ENCODE measurements around the gene NEURL2.
"Not testable (repeated sequence)": the region's sequence is repeated elsewhere in the genome, so short reads cannot be mapped to it uniquely, and the experiment has no call there.

Gene NEURL2

DNA sequence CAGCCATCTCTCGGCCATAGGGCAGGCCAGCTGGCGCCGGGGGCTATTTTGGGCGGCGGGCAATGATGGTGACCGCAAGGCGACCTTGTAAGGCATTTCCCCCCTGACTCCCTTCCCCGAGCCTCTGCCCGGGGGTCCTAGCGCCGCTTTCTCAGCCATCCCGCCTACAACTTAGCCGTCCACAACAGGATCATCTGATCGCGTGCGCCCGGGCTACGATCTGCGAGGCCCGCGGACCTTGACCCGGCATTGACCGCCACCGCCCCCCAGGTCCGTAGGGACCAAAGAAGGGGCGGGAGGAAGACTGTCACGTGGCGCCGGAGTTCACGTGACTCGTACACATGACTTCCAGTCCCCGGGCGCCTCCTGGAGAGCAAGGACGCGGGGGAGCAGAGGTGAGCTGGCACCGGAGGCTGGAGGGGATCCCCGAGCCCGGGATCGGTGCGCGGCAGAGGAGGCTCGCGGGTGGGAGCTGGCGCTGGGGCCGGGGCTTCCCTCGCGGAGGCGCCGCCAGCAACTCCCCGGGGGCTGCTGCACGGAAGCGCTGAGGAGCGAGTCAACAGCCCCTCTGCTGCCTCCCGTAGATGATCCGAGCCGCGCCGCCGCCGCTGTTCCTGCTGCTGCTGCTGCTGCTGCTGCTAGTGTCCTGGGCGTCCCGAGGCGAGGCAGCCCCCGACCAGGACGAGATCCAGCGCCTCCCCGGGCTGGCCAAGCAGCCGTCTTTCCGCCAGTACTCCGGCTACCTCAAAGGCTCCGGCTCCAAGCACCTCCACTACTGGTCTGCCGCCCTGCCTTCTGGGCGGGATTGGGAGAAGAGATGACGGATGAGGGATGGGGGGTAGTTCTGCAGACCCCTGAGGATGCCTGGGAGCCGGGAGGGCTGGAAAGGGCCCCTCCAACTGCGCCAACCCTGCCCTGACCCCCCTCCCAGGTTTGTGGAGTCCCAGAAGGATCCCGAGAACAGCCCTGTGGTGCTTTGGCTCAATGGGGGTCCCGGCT is at the start of gene NEURL2, which contains the start of gene CTSA:
TSS of gene NEURL2 (minus strand) at position 224 of the 999 bp plus-strand sequence. CDS start at position 7, 217 bp downstream.
TSS of gene CTSA (plus strand) at position 351 of the 999 bp plus-strand sequence. CDS start at position 585, 234 bp downstream.
- DNase-seq, result peak; percentile 92

DNA sequence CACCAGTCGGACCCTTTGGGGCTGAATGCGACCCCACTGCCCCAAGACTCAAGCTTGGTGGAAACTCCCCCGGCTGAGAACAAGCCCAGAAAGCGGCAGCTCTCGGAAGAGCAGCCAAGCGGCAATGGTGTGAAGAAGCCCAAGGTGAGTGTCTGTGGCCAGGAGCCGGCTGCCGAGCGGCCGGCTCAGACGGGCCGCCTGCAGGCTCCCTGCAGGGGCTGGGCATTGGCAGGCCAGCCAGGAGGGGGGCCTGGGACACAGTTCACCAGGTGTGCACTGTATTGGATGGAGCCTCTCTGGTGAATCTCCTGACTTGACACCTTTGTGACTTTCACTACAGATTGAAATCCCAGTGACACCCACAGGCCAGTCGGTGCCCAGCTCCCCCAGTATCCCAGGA is 49.5 kb upstream of the NEURL2 start:
- DNase-seq, result no peak

GRCh38 chr20:45940053-45940452 is 49.0 kb upstream of the NEURL2 start:
- DNase-seq, result no peak

DNA sequence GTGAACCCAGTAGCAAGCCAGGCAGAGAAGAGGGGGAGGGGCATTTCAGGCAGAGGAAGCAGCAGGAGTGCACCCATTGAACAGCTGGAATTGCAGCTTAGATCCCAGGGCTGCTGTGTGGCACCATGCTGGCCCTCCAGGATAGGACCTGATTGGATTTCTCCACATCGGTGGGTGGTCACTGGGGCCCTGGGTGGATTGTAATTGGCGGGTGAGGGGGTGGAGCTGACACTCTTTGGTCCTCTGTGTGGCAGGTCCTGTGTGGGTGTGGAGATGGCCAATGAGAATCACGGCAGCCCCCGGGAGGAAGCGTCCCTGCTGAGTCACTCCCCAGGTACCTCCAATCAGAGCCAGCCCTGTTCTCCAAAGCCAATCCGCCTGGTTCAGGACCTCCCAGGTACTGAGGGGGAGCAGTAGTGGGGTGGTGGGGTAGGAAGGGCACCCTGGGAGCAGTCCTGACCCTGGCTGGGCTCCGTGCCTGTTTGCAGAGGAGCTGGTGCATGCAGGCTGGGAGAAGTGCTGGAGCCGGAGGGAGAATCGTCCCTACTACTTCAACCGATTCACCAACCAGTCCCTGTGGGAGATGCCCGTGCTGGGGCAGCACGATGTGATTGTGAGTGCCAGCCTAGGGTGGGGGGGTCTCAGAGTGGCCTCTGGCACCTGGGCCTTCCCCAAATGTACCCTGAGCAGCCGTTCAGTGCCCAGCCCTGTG is 47.9 kb upstream of the NEURL2 start:
- no peak for DNase-seq

GRCh38 chr20:45937765-45938164 is 46.8 kb upstream of the NEURL2 start:
- no peak for DNase-seq

DNA sequence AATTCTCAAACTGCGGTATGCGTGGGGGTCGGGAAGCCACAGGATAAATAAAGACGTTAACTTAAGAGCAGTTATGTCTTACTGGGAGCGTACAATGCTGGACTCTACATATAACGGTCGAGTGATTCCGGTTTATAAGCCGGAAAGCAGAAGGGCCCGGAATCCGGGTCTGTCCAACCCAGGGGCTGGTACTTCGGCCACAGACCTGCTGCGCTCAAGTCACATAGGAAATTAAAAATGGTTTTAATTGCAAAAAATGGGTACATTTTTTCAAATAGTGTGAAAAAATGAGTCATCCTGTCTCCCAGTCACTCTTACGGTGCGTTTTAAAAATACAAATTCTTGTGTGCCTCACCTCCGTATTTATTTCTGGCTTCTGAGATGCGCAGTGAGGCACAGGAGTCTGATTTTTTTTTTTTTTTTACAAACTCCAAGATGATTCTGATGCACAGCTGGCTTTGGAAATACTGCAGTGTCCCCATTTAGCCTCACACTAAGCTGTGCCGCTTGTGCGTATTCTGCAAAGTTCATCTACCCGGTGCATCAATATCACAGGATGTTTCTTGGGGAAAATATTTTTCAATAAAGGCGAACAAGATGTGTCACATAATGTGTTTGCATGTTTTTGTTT is 44.5 kb upstream of the NEURL2 start:
- DNase-seq, result no peak

GRCh38 chr20:45934586-45935415 is 43.8 kb upstream of the NEURL2 start, which contains the start of gene PCIF1:
TSS of gene PCIF1 (plus strand) at chr20:45934683. CDS start at chr20:45939000, 4,317 bp downstream.
- peak; percentile 99 for DNase-seq

DNA sequence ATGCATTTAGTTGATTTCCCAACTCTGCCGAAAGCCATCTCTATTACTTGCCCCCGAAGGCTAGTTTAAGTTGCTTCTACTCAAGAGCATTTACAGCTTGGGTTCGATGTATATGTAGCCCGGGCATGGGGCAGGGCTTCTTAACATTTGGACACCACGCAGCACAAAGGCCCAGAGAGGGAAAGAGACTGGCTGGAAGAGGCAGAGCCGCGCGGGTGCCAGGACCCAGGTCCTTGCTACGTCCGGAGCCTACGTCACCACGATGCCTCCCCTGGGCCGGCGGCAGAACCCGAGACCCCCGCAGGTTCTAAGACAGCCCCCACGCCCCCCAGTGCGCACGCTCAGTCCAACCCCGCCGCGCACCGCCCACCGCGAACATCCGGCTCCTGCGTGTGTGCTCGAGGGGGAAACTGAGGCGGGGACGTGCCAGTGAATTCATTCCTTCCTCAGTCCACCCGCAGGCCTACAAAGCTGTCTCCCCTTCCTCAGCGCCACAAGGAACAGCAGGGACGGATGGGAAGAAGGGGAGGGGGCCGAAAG is 43.1 kb upstream of the NEURL2 start:
- DNase-seq, result peak; percentile 70

DNA sequence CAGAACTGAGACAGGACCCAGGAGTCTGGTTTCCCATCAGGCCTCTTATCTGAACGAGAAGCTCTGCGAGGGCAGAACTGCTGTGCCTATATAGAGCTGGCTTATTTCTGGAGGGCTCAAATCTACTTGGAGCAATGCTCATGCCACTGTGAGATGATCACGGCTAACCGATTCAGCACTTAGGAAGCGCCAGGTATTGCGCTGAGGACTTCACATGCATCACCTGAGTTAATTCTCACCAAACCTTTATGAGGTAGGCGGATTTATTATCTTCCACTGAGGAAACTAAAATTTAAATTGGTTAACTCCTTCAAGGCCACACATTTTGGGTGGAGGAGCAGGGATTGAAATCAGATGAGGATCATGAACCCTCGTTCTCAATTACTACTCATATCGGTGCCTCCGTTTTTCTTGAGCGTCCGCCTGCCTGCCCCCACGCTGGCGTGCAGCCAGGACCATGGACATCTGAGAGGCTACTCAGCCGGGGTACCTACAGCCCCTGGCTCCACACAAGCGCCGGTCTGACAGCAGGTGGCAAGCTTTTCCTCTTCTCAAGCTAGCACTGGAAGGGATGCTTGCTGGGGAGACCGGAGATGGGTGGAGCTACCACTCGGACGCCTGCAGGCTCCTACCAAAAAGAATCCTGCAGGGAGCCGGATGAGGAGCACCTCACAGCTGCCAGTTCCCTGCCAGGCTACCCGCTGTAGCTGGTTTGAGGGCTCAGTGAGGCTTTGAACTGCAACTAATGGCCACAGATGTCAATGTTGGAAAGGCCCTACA is 42.4 kb upstream of the NEURL2 start:
- DNase-seq, result peak; percentile 87

- not testable (repeated sequence) for DNase-seq
These were observed 40.7 kb upstream of the NEURL2 start for GRCh38 chr20:45931680-45932079.

DNA sequence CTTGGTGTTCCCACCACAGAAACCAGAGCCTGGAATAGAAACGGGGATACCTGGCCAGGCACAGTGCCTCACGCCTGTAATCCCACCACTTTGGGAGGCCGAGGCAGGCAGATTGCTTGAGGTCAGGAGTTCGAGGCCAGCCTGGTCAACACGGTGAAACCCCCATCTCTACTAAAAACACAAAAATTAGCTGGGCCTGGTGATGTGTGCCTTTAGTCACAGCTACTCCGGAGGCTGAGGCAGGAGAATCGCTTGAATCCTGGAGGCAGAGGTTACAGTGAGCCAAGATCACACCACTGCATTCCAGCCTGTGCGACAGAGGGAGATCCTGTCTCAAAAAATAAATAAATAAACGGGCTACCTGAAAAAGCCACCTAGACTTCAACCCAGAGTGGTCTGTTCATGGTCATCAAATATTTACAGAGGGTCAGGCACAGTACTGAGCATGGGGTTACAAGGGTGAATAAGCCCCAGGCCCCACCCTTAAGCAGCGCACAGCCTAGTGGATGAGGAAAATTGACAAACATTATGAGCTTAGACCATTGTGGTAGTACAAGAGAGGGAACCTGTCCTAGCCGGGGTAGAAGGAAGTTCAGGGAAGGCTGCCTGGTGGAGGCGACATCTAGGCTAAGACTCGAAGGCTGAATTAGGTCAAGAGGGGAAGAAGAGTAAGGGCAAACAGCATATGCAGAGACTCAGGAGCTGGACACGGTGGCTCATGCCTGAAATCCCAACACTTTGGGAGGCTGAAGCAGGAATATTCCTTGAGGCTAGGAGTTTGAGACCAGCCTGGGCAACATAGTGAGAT is 36.3 kb upstream of the NEURL2 start:
- DNase-seq, result no peak

DNA sequence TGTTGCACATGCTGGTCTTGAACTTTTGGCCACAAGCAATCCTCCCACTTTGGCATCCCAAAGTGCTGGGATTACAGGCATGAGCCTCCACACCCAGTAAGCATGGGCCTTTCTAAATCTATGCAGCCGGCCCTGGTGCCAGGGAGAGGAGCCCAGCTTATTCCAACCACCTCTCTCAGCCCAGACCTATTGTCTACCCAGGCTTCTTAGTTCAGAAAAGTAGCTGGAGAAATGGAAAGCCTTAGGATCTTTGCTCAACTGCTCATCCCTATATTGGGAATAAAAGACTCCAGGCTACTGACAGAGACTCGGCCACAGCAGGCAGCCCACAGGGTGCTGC is 35.7 kb upstream of the NEURL2 start:
- DNase-seq, result no peak

DNA sequence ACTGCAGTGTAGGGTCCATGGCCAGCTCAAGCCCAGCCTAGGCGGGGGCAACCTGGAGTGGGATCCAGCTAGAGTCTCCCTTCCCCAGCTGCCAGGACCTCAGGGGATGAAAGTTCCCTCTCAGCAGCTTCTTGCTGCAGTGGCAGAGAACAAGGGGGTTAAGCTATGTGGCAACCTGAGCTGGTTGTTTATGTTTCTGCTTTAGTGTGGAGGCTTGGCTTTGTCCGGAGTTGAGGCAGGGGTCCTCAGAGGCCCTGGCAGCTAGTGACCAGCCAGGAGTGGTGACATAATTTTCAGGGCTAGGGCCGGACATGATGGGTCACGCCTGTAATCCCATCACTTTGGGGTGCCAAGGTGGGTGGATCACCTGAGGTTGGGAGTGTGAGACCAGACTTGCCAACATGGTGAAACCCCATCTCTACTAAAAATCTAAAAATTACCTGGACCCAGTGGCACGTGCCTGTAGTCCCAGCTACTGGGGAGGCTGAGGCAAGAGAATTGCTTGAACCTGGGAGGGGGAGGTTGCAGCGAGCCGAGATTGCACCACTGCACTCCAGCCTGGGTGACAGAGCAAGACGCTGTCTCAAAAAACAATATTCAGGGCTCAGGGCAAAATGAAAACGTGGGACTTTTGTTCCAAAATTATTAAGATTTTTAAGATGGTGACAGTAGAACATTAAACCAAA is 35.0 kb upstream of the NEURL2 start:
- DNase-seq, result no peak

- DNase-seq, result no peak
These were observed 33.6 kb upstream of the NEURL2 start for GRCh38 chr20:45924391-45925261.

- DNase-seq, result no peak
These were observed 30.6 kb upstream of the NEURL2 start for GRCh38 chr20:45921337-45922189.

DNA sequence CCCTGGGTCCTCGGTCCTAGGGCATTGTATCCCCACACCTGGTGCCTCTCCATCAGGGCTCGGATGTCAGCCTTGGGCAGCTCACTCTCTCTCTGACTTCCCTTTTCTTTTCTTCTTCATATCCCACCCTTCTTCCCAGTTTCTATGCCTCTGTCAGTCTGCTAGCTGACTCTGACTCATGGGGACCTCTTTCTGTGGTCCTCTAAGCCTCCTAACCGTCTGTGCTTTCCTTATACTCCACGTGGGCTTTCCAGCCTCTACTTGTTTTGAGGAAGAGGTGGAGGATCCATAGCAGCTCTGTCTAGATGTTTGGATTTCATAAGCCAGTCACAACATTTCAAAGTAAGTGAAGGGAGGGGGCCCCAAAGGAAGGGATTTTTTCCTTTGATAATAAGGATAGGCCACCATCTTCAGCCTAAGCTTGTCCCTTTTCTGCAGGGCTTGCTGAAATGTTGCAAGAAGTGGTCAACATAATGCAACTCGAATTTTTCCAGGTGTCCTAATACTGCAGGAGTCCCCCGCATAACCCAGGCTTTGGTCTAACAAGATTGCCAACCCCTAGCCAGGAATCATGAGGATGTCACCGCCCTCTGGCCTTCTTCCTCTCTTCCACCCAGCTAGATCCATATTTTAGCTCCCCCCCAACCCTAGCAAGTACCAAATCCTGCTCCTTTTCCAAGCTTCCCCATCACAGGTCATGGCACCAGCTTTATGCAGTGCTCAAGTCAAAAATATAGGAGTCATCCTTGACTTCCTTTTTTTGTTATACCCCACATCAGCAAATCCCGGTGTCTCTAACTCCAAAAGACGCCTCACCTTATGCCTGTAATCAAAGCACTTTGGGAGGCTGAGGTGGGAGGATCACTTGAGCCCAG is 29.7 kb upstream of the NEURL2 start:
- no peak for DNase-seq

Measured in OCI-M1 (cell line).